Measurements from ENCODE around the gene EIF2B4. TPM values are rescaled to one million over a fixed set of nuclear protein-coding genes. Genes with fewer than 3 reads are reported as not detected.
A peak's percentile ranks its signal among the peaks of the same experiment; 100 is the strongest.

The EIF2B4 gene
- polyA plus RNA-seq, 3 donors, result 29.5 to 42.3 (median 39.3) TPM

GRCh38 chr2:27351802-27352598 is 18.1 kb downstream of the EIF2B4 start:
- Histone ChIP-seq H3K4me2 (replicated peaks; ENCODE audit: extremely low read depth, low read length, poor library complexity, severe bottlenecking) (no peak overlapping the region), H3K4me3 (replicated peaks in 1 of 3; ENCODE audit: low read depth in 2 of 3, low read length in 3 of 3) (no peak overlapping the region), H4K20me1 (ENCODE audit: insufficient read depth, low read length) (peaks cover 59% of the 10 kb centered on the region), H3K9ac (ENCODE audit: insufficient read depth, low read length, poor library complexity, severe bottlenecking) (no peak overlapping the region), H2AFZ (ENCODE audit: insufficient read depth, low read depth, low read length, poor library complexity, severe bottlenecking) (no peak overlapping the region), H3K4me1 (ENCODE audit: control insufficient read depth in 1 of 2, insufficient read depth in 2 of 2, low read length in 2 of 2) (peaks cover 8 to 14% of the 10 kb centered on the region in 2 donors), H3K27me3 (ENCODE audit: control insufficient read depth in 2 of 2, insufficient read depth in 2 of 2, low read length in 2 of 2) (no peaks in the 10 kb centered on the region), H3K79me2 (ENCODE audit: insufficient read depth, low read length) (peaks cover 92% of the 10 kb centered on the region), H3K36me3 (replicated peaks in 1 of 2; ENCODE audit: control insufficient read depth in 1 of 2, insufficient read depth in 2 of 2, low read length in 2 of 2) (peaks cover 5 to 26% of the 10 kb centered on the region in 2 donors), H3K27ac (ENCODE audit: low read depth in 1 of 2, low read length in 2 of 2) (no peak overlapping the region), H3K9me3 (replicated peaks in 1 of 2; ENCODE audit: control insufficient read depth in 1 of 2, insufficient read depth in 1 of 2, low read length in 2 of 2) (no peaks in the 10 kb centered on the region)
- intact Hi-C loops (cut with micrococcal nuclease), result no loop called here
- Mint-ChIP-seq H3K27ac (peak overlapping the region in 1 of 7 donors; percentile 0), H3K36me3 (peaks cover 17 to 45% of the 10 kb centered on the region in 2 donors), H3K9me3 (no peaks in the 10 kb centered on the region), H3K4me1 (peaks cover 24% of the 10 kb centered on the region), H3K4me3 (no peak overlapping the region), H3K27me3 (ENCODE audit: low read depth in 3 of 3) (peaks cover 0 to 2% (median under 1%) of the 10 kb centered on the region in 3 donors)
- DNase-seq, result no peak
- 98% methylated on average over 6 of the region's 6 CpGs for WGBS (ENCODE audit: insufficient coverage)
- TF ChIP-seq CTCF (IDR thresholded peaks at IDR 0.05), result no peak

- DNase-seq, result no peak
- Histone ChIP-seq H3K4me2 (replicated peaks; ENCODE audit: extremely low read depth, low read length, poor library complexity, severe bottlenecking) (no peak overlapping the region), H3K27me3 (ENCODE audit: control insufficient read depth in 2 of 2, insufficient read depth in 2 of 2, low read length in 2 of 2) (no peaks in the 10 kb centered on the region), H3K9ac (ENCODE audit: insufficient read depth, low read length, poor library complexity, severe bottlenecking) (no peak overlapping the region), H3K4me3 (replicated peaks in 1 of 3; ENCODE audit: low read depth in 2 of 3, low read length in 3 of 3) (no peak overlapping the region), H3K79me2 (ENCODE audit: insufficient read depth, low read length) (peaks cover 95% of the 10 kb centered on the region), H3K27ac (ENCODE audit: low read depth in 1 of 2, low read length in 2 of 2) (no peak overlapping the region), H4K20me1 (ENCODE audit: insufficient read depth, low read length) (peaks cover 77% of the 10 kb centered on the region), H3K9me3 (replicated peaks in 1 of 2; ENCODE audit: control insufficient read depth in 1 of 2, insufficient read depth in 1 of 2, low read length in 2 of 2) (no peaks in the 10 kb centered on the region), H3K36me3 (replicated peaks in 1 of 2; ENCODE audit: control insufficient read depth in 1 of 2, insufficient read depth in 2 of 2, low read length in 2 of 2) (peaks cover 5 to 30% of the 10 kb centered on the region in 2 donors), H3K4me1 (ENCODE audit: control insufficient read depth in 1 of 2, insufficient read depth in 2 of 2, low read length in 2 of 2) (peaks cover under 1 to 5% of the 10 kb centered on the region in 2 donors), H2AFZ (ENCODE audit: insufficient read depth, low read depth, low read length, poor library complexity, severe bottlenecking) (no peak overlapping the region)
- Mint-ChIP-seq H3K4me1 (peaks cover 19% of the 10 kb centered on the region), H3K9me3 (no peaks in the 10 kb centered on the region), H3K27ac (no peak overlapping the region), H3K27me3 (ENCODE audit: low read depth in 3 of 3) (peaks cover 0 to 2% (median 1%) of the 10 kb centered on the region in 3 donors), H3K4me3 (no peak overlapping the region), H3K36me3 (peaks cover 21 to 45% of the 10 kb centered on the region in 2 donors)
- intact Hi-C loops (cut with micrococcal nuclease), result no loop called here
- no peak for TF ChIP-seq CTCF (IDR thresholded peaks at IDR 0.05)
- 98% methylated on average over 7 of the region's 7 CpGs for WGBS (ENCODE audit: insufficient coverage)
Observed at GRCh38 chr2:27350106-27350693, 19.9 kb downstream of the EIF2B4 start.

Data from CD14-positive monocyte (primary cell).